NCI-H1930 (cell line): ENCODE data around the gene C4A.
"Not testable (repeated sequence)": the region's sequence is repeated elsewhere in the genome, so short reads cannot be mapped to it uniquely, and the experiment has no call there.

Source experiments
- DNase-seq, 2 experiments: peaks; one replicate each; lab custom pipeline; 2025; lab: John Stamatoyannopoulos, UW

Gene C4A

GRCh38 chr6:31981744-31982143 lies at the start of gene C4A:
TSS of gene C4A (plus strand) at chr6:31982057. CDS start at chr6:31982108, 51 bp downstream.
- DNase-seq: not testable (repeated sequence)

GRCh38 chr6:31932137-31932536 lies 49.7 kb upstream of the C4A start:
- not testable (repeated sequence) for DNase-seq

- DNase-seq: no peak
Measured at GRCh38 chr6:31933537-31933936, 48.3 kb upstream of the C4A start.

GRCh38 chr6:31935021-31935420 lies 46.8 kb upstream of the C4A start:
- DNase-seq: no peak

- DNase-seq: no peak
Measured at GRCh38 chr6:31935823-31936222, 46.0 kb upstream of the C4A start.

GRCh38 chr6:31940256-31940664 lies 41.6 kb upstream of the C4A start:
- no peak for DNase-seq

- no peak for DNase-seq
Measured at GRCh38 chr6:31943742-31944141, 38.1 kb upstream of the C4A start.

- DNase-seq: no peak
Measured at GRCh38 chr6:31945154-31945506, 36.7 kb upstream of the C4A start.

GRCh38 chr6:31945507-31946369 lies 36.1 kb upstream of the C4A start, which contains the start of gene CFB:
TSS of gene CFB (plus strand) at chr6:31946095. CDS start at chr6:31946222, 127 bp downstream.
- no peak for DNase-seq

GRCh38 chr6:31946370-31946885 lies 35.4 kb upstream of the C4A start:
- DNase-seq: no peak

- DNase-seq: no peak
Measured at GRCh38 chr6:31947070-31947675, 34.7 kb upstream of the C4A start.

GRCh38 chr6:31947864-31948263 lies 34.0 kb upstream of the C4A start:
- no peak for DNase-seq

GRCh38 chr6:31948306-31948705 lies 33.6 kb upstream of the C4A start:
- no peak for DNase-seq

GRCh38 chr6:31948753-31949413 lies 33.0 kb upstream of the C4A start:
- no peak for DNase-seq

- DNase-seq: no peak
Measured at GRCh38 chr6:31949926-31950548, 31.8 kb upstream of the C4A start.

- DNase-seq: peak in 1 of 2 experiments; percentile 30
Measured at GRCh38 chr6:31952140-31952805, 29.6 kb upstream of the C4A start.

- DNase-seq: no peak
Measured at GRCh38 chr6:31952890-31953289, 29.0 kb upstream of the C4A start.

- no peak for DNase-seq
Measured at GRCh38 chr6:31954511-31954910, 27.3 kb upstream of the C4A start.

GRCh38 chr6:31956796-31957195 lies 25.1 kb upstream of the C4A start:
- no peak for DNase-seq

- DNase-seq: no peak
Measured at GRCh38 chr6:31958412-31958740, 23.5 kb upstream of the C4A start.
